Measurements from ENCODE around the gene BABAM2. TPM values are rescaled to one million over a fixed set of nuclear protein-coding genes. Genes with fewer than 3 reads are reported as not detected.

Gene BABAM2
- total and polyA plus RNA-seq, 8 donors = 27.1 to 49.2 (median 28.4) TPM

DNA sequence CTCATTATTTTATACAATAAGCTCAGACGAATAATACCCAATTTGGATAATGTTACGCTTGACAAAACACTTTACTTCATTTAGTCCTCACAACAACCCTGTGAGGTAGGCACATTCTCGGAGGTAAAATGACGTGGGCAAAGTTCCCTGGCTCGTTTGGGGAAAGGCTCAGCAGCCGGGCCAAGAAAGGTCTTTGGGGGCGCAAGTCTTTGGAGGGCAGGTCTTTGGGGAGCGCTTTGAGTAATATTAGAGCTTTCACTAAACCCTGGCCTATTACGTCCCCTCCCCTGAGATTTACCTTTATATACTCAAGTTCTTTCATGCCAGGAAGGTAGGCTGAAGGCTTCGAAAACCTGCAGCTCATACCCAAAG lies 769 bp upstream of the BABAM2 start:
- Histone ChIP-seq H3K27me3 (no peaks in the 10 kb centered on the region), H3K9me3 (no peaks in the 10 kb centered on the region), H3K27ac (peak overlapping the region; percentile 96 to 97), H3K36me3 (no peaks in the 10 kb centered on the region), H3K4me3 (peak overlapping the region; percentile 68 to 73), H3K4me1 (peaks cover 0 to 47% of the 10 kb centered on the region in 2 donors)
- ATAC-seq (no peak), DNase-seq (no peak)
- intact Hi-C loops (cut with DNase I) = no loop called here
- TF ChIP-seq, protein P1, sequence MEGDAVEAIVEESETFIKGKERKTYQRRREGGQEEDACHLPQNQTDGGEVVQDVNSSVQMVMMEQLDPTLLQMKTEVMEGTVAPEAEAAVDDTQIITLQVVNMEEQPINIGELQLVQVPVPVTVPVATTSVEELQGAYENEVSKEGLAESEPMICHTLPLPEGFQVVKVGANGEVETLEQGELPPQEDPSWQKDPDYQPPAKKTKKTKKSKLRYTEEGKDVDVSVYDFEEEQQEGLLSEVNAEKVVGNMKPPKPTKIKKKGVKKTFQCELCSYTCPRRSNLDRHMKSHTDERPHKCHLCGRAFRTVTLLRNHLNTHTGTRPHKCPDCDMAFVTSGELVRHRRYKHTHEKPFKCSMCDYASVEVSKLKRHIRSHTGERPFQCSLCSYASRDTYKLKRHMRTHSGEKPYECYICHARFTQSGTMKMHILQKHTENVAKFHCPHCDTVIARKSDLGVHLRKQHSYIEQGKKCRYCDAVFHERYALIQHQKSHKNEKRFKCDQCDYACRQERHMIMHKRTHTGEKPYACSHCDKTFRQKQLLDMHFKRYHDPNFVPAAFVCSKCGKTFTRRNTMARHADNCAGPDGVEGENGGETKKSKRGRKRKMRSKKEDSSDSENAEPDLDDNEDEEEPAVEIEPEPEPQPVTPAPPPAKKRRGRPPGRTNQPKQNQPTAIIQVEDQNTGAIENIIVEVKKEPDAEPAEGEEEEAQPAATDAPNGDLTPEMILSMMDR (IDR thresholded peaks at IDR 0.05) = no peak

DNA sequence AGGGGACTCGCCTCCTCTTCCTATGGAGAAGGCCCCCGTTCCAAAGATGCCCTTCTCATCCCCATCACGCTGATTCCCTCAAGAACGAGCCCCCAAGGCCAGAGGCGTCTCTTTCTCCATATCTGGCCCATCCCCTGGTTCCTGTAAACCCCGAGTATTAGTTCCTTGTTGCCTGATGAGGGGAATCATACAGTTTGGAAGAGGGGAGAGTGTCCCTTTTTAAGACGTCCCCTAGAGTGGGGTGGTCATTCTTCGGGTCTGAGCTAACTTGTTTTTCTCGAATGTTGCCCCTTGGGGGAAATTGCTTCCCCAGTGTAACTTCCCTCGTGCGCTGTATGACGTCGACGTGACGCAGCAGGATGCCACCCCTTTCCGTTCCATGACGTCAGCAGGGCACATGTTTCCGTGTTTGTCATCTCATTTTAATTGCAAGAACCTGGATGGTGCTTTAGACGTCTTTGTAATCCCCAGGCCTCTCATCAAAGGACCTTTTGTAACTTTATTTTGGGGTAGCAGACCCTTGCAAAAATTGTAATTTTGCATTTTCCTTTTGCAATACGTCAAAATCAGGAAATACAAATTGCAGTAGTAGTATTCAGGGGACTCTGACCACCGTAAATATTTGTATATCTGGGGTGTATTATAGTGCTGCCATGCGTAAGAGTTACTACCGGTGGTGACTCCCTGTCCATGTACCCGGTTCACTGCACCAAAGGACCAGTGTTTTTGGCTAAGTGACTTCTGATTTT lies 569 bp downstream of the BABAM2 start:
- Histone ChIP-seq H3K9me3 (no peaks in the 10 kb centered on the region), H3K4me3 (peak overlapping the region; percentile 68 to 73), H3K27ac (peak overlapping the region; percentile 96 to 97), H3K4me1 (peaks cover 0 to 47% of the 10 kb centered on the region in 2 donors), H3K36me3 (peaks cover 0 to 8% of the 10 kb centered on the region in 2 donors), H3K27me3 (no peaks in the 10 kb centered on the region)
- TF ChIP-seq, protein P1 (IDR thresholded peaks at IDR 0.05) = no peak
- intact Hi-C loops (cut with DNase I) = no loop called here
- ATAC-seq (peak; percentile 28), DNase-seq (peak; percentile 56 to 87 (median 86))

DNA sequence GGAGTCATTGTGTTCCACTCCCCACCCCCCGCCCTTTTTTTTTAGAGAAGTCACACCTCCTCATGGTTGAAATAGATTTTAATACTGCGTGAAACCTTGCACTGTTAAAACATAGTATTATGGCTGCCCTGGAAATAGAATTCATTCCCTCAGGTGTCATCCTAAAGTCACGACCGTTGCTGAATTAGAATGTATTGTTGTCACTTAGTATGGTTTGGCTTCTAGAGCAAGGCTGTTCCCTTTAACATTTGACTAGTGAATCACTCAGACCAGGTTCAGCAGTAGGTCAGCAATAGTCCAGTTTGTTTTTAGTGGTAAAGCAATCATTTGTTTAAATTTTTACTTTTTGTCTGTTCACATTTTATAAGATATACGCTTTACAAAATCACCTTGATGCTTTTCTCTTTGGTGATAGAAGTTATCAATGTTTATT lies 1.2 kb downstream of the BABAM2 start:
- Histone ChIP-seq H3K4me1 (peaks cover 0 to 47% of the 10 kb centered on the region in 2 donors), H3K27me3 (no peaks in the 10 kb centered on the region), H3K9me3 (no peaks in the 10 kb centered on the region), H3K27ac (peak overlapping the region in 1 of 2 donors; percentile 96), H3K4me3 (peak overlapping the region in 1 of 2 donors; percentile 68), H3K36me3 (peaks cover 0 to 14% of the 10 kb centered on the region in 2 donors)
- intact Hi-C loops (cut with DNase I) = no loop called here
- TF ChIP-seq, protein P1 (IDR thresholded peaks at IDR 0.05) = no peak
- no peak for DNase-seq
- ATAC-seq = no peak

DNA sequence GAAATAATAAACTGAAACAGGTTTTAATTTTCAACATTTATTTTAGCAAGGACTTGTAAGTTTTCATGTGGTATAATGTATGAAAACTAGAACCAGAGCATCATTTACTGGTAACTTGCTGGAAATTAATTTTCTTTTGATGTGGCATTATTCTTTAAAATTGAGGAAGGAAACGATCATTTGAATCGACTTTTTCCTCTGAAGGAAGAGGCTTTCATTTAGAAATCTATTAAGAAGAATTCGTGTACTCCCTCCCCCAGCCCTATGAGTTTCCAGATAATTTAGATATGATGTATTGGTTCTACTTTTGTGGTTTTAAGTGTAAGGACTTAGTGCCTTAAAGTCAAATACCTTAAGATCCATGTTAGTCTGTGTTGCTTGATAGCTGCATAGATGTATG lies 2.5 kb downstream of the BABAM2 start:
- DNase-seq = no peak
- H3K27ac ChIP-seq = no peak overlapping the region
- H3K27me3 ChIP-seq = no peaks in the 10 kb centered on the region
- TF ChIP-seq, protein P1 (IDR thresholded peaks at IDR 0.05) = no peak
- no peaks in the 10 kb centered on the region for H3K9me3 ChIP-seq
- H3K36me3 ChIP-seq = peaks cover 0 to 18% of the 10 kb centered on the region in 2 donors
- peaks cover 0 to 45% of the 10 kb centered on the region in 2 donors for H3K4me1 ChIP-seq
- no peak overlapping the region for H3K4me3 ChIP-seq
- intact Hi-C loops (cut with DNase I) = no loop called here
- ATAC-seq = no peak

DNA sequence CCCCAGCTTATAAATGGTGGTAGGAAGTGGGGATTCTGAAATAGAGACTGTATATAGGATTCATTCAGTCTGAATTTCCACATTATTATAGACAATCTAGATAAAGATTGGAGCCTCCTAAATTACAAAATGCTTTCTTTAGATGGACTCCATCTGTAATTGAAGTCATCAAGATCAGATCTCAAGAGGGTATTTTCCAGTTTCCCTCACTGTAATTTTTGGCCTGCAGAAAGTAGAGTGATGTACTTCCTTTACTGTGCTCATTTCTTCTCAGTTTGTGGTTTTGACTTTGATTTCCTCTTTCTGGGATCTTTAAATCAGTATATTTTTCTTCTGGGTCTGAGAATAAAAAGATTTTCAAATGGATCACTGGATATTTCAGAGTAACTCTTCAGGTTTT lies 7.2 kb downstream of the BABAM2 start:
- H3K4me3 ChIP-seq = no peak overlapping the region
- intact Hi-C loops (cut with DNase I) = no loop called here
- DNase-seq (no peak), ATAC-seq (no peak)
- no peaks in the 10 kb centered on the region for H3K27me3 ChIP-seq
- H3K9me3 ChIP-seq = no peaks in the 10 kb centered on the region
- peaks cover 0 to 22% of the 10 kb centered on the region in 2 donors for H3K4me1 ChIP-seq
- TF ChIP-seq, protein P1 (IDR thresholded peaks at IDR 0.05) = no peak
- H3K36me3 ChIP-seq = peaks cover 0 to 25% of the 10 kb centered on the region in 2 donors
- H3K27ac ChIP-seq = peak overlapping the region in 1 of 2 donors; percentile 21

Measured in left lung (tissue), 10 donors.